ENCODE data around the gene PDXDC1.
"Not testable (repeated sequence)": the region's sequence is repeated elsewhere in the genome, so short reads cannot be mapped to it uniquely, and the experiment has no call there.

The PDXDC1 gene

GRCh38 chr16:15051387-15051951, 76.6 kb downstream of the PDXDC1 start:
- no peaks in the 10 kb centered on the region for H3K27me3 ChIP-seq (ENCODE audit: control insufficient read depth in 2 of 2, insufficient read depth in 2 of 2, low read length in 2 of 2)
- H3K9me3 ChIP-seq (ENCODE audit: control insufficient read depth in 2 of 2, low read length in 2 of 2), result no peaks in the 10 kb centered on the region
- peaks cover 7 to 10% of the 10 kb centered on the region in 2 donors for H3K36me3 ChIP-seq (ENCODE audit: control insufficient read depth in 2 of 2, insufficient read depth in 2 of 2, low read length in 2 of 2)
- H3K27ac ChIP-seq (ENCODE audit: low read depth in 2 of 2, low read length in 2 of 2), result no peak overlapping the region
- H3K4me1 ChIP-seq (ENCODE audit: control insufficient read depth in 2 of 2, insufficient read depth in 2 of 2, low read length in 2 of 2), result peaks cover 10 to 12% of the 10 kb centered on the region in 2 donors
- H3K9ac ChIP-seq (ENCODE audit: low read depth in 1 of 2, low read length in 2 of 2), result no peak overlapping the region
- no peak overlapping the region for H3K4me3 ChIP-seq (ENCODE audit: low read length in 2 of 2)

- Histone ChIP-seq H3K9ac (ENCODE audit: low read depth in 1 of 2, low read length in 2 of 2) (no peak overlapping the region), H3K4me3 (ENCODE audit: low read length in 2 of 2) (no peak overlapping the region), H3K9me3 (ENCODE audit: control insufficient read depth in 2 of 2, low read length in 2 of 2) (no peaks in the 10 kb centered on the region), H3K27ac (ENCODE audit: low read depth in 2 of 2, low read length in 2 of 2) (no peak overlapping the region), H3K36me3 (ENCODE audit: control insufficient read depth in 2 of 2, insufficient read depth in 2 of 2, low read length in 2 of 2) (no peaks in the 10 kb centered on the region), H3K27me3 (ENCODE audit: control insufficient read depth in 2 of 2, insufficient read depth in 2 of 2, low read length in 2 of 2) (no peaks in the 10 kb centered on the region), H3K4me1 (ENCODE audit: control insufficient read depth in 2 of 2, insufficient read depth in 2 of 2, low read length in 2 of 2) (peaks cover 17 to 22% of the 10 kb centered on the region in 2 donors)
Measured at GRCh38 chr16:15052747-15053476, 78.1 kb downstream of the PDXDC1 start.

GRCh38 chr16:15053904-15054303, 79.1 kb downstream of the PDXDC1 start:
- Histone ChIP-seq H3K27me3 (ENCODE audit: control insufficient read depth in 2 of 2, insufficient read depth in 2 of 2, low read length in 2 of 2) (no peaks in the 10 kb centered on the region), H3K9me3 (ENCODE audit: control insufficient read depth in 2 of 2, low read length in 2 of 2) (no peaks in the 10 kb centered on the region), H3K9ac (ENCODE audit: low read depth in 1 of 2, low read length in 2 of 2) (no peak overlapping the region), H3K27ac (ENCODE audit: low read depth in 2 of 2, low read length in 2 of 2) (no peak overlapping the region), H3K36me3 (ENCODE audit: control insufficient read depth in 2 of 2, insufficient read depth in 2 of 2, low read length in 2 of 2) (peaks cover 0 to 1% of the 10 kb centered on the region in 2 donors), H3K4me1 (ENCODE audit: control insufficient read depth in 2 of 2, insufficient read depth in 2 of 2, low read length in 2 of 2) (peaks cover 19 to 26% of the 10 kb centered on the region in 2 donors), H3K4me3 (ENCODE audit: low read length in 2 of 2) (peak overlapping the region in 1 of 2 donors; percentile 84)

GRCh38 chr16:15054357-15055140, 79.7 kb downstream of the PDXDC1 start:
- Histone ChIP-seq H3K27ac (ENCODE audit: low read depth in 2 of 2, low read length in 2 of 2) (no peak overlapping the region), H3K9me3 (ENCODE audit: control insufficient read depth in 2 of 2, low read length in 2 of 2) (no peaks in the 10 kb centered on the region), H3K9ac (ENCODE audit: low read depth in 1 of 2, low read length in 2 of 2) (peak overlapping the region; percentile 77 to 79), H3K27me3 (ENCODE audit: control insufficient read depth in 2 of 2, insufficient read depth in 2 of 2, low read length in 2 of 2) (no peaks in the 10 kb centered on the region), H3K36me3 (ENCODE audit: control insufficient read depth in 2 of 2, insufficient read depth in 2 of 2, low read length in 2 of 2) (peaks cover 2 to 5% of the 10 kb centered on the region in 2 donors), H3K4me3 (ENCODE audit: low read length in 2 of 2) (peak overlapping the region; percentile 84), H3K4me1 (ENCODE audit: control insufficient read depth in 2 of 2, insufficient read depth in 2 of 2, low read length in 2 of 2) (peaks cover 19 to 26% of the 10 kb centered on the region in 2 donors)

- H3K27ac ChIP-seq (ENCODE audit: low read depth in 2 of 2, low read length in 2 of 2), result peak overlapping the region; percentile 53 to 70
- H3K4me3 ChIP-seq (ENCODE audit: low read length in 2 of 2), result peak overlapping the region; percentile 84
- H3K9ac ChIP-seq (ENCODE audit: low read depth in 1 of 2, low read length in 2 of 2), result peak overlapping the region; percentile 77 to 79
- H3K4me1 ChIP-seq (ENCODE audit: control insufficient read depth in 2 of 2, insufficient read depth in 2 of 2, low read length in 2 of 2), result peaks cover 19 to 26% of the 10 kb centered on the region in 2 donors
- no peaks in the 10 kb centered on the region for H3K27me3 ChIP-seq (ENCODE audit: control insufficient read depth in 2 of 2, insufficient read depth in 2 of 2, low read length in 2 of 2)
- peaks cover 5 to 8% of the 10 kb centered on the region in 2 donors for H3K36me3 ChIP-seq (ENCODE audit: control insufficient read depth in 2 of 2, insufficient read depth in 2 of 2, low read length in 2 of 2)
- H3K9me3 ChIP-seq (ENCODE audit: control insufficient read depth in 2 of 2, low read length in 2 of 2), result no peaks in the 10 kb centered on the region
Measured at GRCh38 chr16:15055141-15056053, 80.6 kb downstream of the PDXDC1 start.

GRCh38 chr16:15057681-15058417, 83.0 kb downstream of the PDXDC1 start:
- H3K9ac ChIP-seq (ENCODE audit: low read depth in 1 of 2, low read length in 2 of 2), result peak overlapping the region in 1 of 2 donors; percentile 29
- H3K9me3 ChIP-seq (ENCODE audit: control insufficient read depth in 2 of 2, low read length in 2 of 2), result no peaks in the 10 kb centered on the region
- no peak overlapping the region for H3K4me3 ChIP-seq (ENCODE audit: low read length in 2 of 2)
- H3K36me3 ChIP-seq (ENCODE audit: control insufficient read depth in 2 of 2, insufficient read depth in 2 of 2, low read length in 2 of 2), result peaks cover 23 to 24% of the 10 kb centered on the region in 2 donors
- peak overlapping the region; percentile 78 to 82 for H3K27ac ChIP-seq (ENCODE audit: low read depth in 2 of 2, low read length in 2 of 2)
- H3K4me1 ChIP-seq (ENCODE audit: control insufficient read depth in 2 of 2, insufficient read depth in 2 of 2, low read length in 2 of 2), result peaks cover 28 to 33% of the 10 kb centered on the region in 2 donors
- no peaks in the 10 kb centered on the region for H3K27me3 ChIP-seq (ENCODE audit: control insufficient read depth in 2 of 2, insufficient read depth in 2 of 2, low read length in 2 of 2)

- Histone ChIP-seq H3K36me3 (ENCODE audit: control insufficient read depth in 2 of 2, insufficient read depth in 2 of 2, low read length in 2 of 2) (peaks cover 23 to 27% of the 10 kb centered on the region in 2 donors), H3K9me3 (ENCODE audit: control insufficient read depth in 2 of 2, low read length in 2 of 2) (no peaks in the 10 kb centered on the region), H3K27me3 (ENCODE audit: control insufficient read depth in 2 of 2, insufficient read depth in 2 of 2, low read length in 2 of 2) (no peaks in the 10 kb centered on the region), H3K4me1 (ENCODE audit: control insufficient read depth in 2 of 2, insufficient read depth in 2 of 2, low read length in 2 of 2) (peaks cover 27 to 30% of the 10 kb centered on the region in 2 donors), H3K9ac (ENCODE audit: low read depth in 1 of 2, low read length in 2 of 2) (no peak overlapping the region), H3K27ac (ENCODE audit: low read depth in 2 of 2, low read length in 2 of 2) (no peak overlapping the region), H3K4me3 (ENCODE audit: low read length in 2 of 2) (no peak overlapping the region)
Measured at GRCh38 chr16:15059324-15059723, 84.5 kb downstream of the PDXDC1 start.

- H3K36me3 ChIP-seq (ENCODE audit: control insufficient read depth in 2 of 2, insufficient read depth in 2 of 2, low read length in 2 of 2), result peaks cover 23 to 36% of the 10 kb centered on the region in 2 donors
- H3K4me1 ChIP-seq (ENCODE audit: control insufficient read depth in 2 of 2, insufficient read depth in 2 of 2, low read length in 2 of 2), result peaks cover 15 to 16% of the 10 kb centered on the region in 2 donors
- H3K4me3 ChIP-seq (ENCODE audit: low read length in 2 of 2); H3K27me3 ChIP-seq (ENCODE audit: control insufficient read depth in 2 of 2, insufficient read depth in 2 of 2, low read length in 2 of 2); H3K27ac ChIP-seq (ENCODE audit: low read depth in 2 of 2, low read length in 2 of 2); H3K9ac ChIP-seq (ENCODE audit: low read depth in 1 of 2, low read length in 2 of 2); H3K9me3 ChIP-seq (ENCODE audit: control insufficient read depth in 2 of 2, low read length in 2 of 2): not testable (repeated sequence)
Measured at GRCh38 chr16:15062085-15062810, 87.4 kb downstream of the PDXDC1 start.
